ENCODE data around the gene LAMA2.

Gene LAMA2

DNA sequence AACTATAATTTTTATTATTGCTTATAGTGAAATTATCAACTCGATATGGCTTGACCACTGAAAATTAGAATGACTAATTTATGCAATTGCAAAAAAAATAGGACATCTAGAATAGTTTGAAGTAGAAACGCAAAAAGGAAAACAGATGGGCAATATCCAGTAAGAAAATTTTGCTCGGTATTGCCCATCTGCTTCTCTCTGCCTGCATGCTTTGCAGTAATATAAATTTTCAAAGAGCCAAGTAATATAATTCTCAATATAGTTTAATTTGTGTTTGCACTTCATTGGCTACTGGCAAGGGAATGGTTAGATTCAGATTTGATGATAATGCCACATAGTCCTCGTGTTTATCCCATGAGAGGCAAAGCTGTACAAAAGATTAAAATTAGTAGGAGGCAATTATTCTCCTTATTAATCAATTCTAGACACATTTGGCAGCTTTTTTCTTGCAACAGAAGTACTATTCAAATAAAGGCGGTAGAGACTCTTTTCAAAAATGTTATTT, 27.3 kb upstream of the LAMA2 start:
- no peak for DNase-seq (ENCODE audit: low spot score)
- TF ChIP-seq, protein P1, sequence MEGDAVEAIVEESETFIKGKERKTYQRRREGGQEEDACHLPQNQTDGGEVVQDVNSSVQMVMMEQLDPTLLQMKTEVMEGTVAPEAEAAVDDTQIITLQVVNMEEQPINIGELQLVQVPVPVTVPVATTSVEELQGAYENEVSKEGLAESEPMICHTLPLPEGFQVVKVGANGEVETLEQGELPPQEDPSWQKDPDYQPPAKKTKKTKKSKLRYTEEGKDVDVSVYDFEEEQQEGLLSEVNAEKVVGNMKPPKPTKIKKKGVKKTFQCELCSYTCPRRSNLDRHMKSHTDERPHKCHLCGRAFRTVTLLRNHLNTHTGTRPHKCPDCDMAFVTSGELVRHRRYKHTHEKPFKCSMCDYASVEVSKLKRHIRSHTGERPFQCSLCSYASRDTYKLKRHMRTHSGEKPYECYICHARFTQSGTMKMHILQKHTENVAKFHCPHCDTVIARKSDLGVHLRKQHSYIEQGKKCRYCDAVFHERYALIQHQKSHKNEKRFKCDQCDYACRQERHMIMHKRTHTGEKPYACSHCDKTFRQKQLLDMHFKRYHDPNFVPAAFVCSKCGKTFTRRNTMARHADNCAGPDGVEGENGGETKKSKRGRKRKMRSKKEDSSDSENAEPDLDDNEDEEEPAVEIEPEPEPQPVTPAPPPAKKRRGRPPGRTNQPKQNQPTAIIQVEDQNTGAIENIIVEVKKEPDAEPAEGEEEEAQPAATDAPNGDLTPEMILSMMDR (IDR thresholded peaks at IDR 0.05; ENCODE audit: borderline replicate concordance, control extremely low read depth, extremely low read depth, insufficient read depth, missing control alignments): no peak
- in situ Hi-C loops (cut with MboI; ENCODE audit: low sequenced_read_pairs, unreplicated experiment): no loop called here

DNA sequence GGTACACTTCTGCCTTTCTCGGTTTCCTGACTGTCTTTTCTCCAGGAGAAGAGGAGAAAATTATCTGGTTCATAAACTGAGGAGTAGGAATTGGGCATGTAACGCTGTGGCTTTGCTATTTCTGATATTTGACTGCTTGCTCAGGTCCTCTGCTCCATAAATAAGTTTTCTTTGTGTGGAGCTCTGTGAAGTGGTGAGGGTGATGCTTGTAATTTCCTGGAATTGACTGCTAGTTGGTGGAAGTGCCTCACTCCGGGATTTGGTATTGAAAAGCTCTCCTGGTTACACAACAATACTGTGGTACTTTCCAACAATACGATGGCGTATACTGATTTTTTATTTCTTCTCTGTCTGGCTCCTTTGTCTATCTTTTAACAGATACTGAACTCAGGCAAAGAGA, 25.1 kb upstream of the LAMA2 start:
- no peak for DNase-seq (ENCODE audit: low spot score)
- in situ Hi-C loops (cut with MboI; ENCODE audit: low sequenced_read_pairs, unreplicated experiment): no loop called here
- TF ChIP-seq, protein P1 (IDR thresholded peaks at IDR 0.05; ENCODE audit: borderline replicate concordance, control extremely low read depth, extremely low read depth, insufficient read depth, missing control alignments): no peak

DNA sequence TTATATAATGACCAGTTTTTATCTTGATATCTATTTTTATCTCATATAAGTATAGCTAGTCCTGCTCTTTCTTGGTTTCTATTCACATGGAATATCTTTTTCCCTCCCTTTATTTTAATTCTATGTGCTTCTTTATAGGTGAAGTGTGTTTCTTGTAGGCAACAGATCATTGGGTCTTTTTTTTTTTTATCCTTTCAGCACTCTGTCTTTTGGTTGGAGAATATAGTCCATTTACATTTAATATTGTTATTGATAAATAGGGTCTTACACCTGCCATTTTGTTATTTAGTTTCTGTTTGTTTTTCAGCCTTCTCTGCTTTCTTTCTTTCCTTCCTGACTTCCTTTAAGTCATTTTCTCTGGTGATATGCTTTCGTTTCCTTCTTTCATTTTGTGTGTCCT, 22.2 kb upstream of the LAMA2 start:
- TF ChIP-seq, protein P1 (IDR thresholded peaks at IDR 0.05; ENCODE audit: borderline replicate concordance, control extremely low read depth, extremely low read depth, insufficient read depth, missing control alignments): no peak
- in situ Hi-C loops (cut with MboI; ENCODE audit: low sequenced_read_pairs, unreplicated experiment): no loop called here
- DNase-seq (ENCODE audit: low spot score): no peak

DNA sequence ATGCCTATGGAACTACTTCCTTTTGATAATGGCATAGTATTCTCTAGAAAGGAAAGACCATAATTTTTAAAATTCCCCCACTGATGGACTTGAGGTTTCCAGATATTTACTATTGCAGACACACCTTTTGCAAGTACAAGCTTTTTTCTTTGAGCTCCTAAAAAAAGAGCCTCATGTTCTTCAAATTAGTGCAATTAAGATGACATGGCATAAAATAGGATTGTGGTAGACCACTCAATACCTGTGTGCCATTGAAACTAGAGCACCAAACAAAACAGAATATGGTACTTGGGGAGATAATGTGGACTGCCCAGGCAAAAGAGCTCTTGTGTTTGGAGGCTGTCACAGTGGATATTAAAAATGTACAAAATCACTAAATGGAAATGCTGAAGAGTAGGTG, 19.0 kb upstream of the LAMA2 start:
- no peak for DNase-seq (ENCODE audit: low spot score)
- TF ChIP-seq, protein P1 (IDR thresholded peaks at IDR 0.05; ENCODE audit: borderline replicate concordance, control extremely low read depth, extremely low read depth, insufficient read depth, missing control alignments): no peak
- in situ Hi-C loops (cut with MboI; ENCODE audit: low sequenced_read_pairs, unreplicated experiment): no loop called here

DNA sequence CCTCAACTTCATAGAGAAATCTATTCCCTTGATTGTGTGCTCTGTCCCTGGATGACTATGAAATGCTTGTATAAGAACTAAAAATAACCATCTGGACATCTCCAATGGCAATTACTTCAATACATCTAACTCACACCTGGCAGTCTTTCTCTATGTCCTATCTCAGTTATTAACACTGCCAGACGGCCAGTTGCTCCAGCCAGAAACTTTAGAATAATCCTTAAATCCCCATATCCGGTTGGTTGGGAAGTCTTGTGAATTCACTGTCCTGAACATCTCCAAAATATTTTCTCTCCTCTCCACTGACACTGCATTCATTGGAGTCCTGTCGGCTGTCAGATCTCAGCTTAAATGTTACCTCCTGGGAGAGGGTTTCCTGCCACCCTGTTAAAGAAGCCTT, 12.2 kb upstream of the LAMA2 start:
- DNase-seq (ENCODE audit: low spot score): no peak
- in situ Hi-C loops (cut with MboI; ENCODE audit: low sequenced_read_pairs, unreplicated experiment): no loop called here
- TF ChIP-seq, protein P1 (IDR thresholded peaks at IDR 0.05; ENCODE audit: borderline replicate concordance, control extremely low read depth, extremely low read depth, insufficient read depth, missing control alignments): no peak

DNA sequence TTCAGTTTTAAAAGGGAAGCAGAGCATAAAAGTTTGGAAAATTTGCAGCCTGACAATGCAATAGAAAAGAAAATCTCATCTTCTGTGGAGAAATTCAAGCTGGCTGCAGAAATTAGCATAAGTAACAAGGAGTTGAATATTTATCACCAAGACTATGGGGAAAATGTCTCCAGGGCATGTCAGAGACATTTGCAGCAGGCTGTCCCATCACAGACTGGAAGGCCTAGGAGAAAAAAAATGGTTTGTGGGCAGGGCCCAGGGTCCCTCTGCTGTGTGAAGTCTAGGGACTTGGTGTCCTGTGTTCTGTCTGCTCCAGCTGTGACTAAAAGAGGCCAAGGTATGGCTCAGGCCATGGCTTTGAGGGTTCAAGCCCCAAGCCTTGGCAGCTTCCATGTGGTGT, 8.1 kb upstream of the LAMA2 start:
- TF ChIP-seq, protein P1 (IDR thresholded peaks at IDR 0.05; ENCODE audit: borderline replicate concordance, control extremely low read depth, extremely low read depth, insufficient read depth, missing control alignments): no peak
- no peak for DNase-seq (ENCODE audit: low spot score)
- in situ Hi-C loops (cut with MboI; ENCODE audit: low sequenced_read_pairs, unreplicated experiment): no loop called here

DNA sequence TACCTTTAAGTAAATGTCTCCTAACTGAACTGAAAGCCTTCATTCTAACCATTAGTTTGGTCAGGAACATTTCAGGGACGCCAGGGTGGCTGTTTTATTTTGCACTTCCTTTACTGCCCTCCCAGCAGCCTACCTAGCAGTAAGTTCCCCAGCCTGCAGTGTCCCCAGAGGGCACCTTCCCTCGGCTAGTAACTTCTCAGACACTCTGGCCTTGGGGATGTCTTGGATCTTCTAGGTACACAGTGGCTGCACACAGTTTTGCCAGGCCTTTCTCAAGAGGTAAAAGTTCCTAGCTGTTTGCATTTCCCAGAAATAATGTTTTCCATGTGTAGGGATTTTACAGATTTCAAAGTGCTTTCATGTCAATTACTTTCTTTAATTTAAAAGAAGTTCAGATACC, 378 bp upstream of the LAMA2 start:
- no peak for DNase-seq (ENCODE audit: low spot score)
- in situ Hi-C loops (cut with MboI; ENCODE audit: low sequenced_read_pairs, unreplicated experiment): no loop called here
- TF ChIP-seq, protein P1 (IDR thresholded peaks at IDR 0.05; ENCODE audit: borderline replicate concordance, control extremely low read depth, extremely low read depth, insufficient read depth, missing control alignments): no peak

Measured in GM13976 (cell line).